ENCODE data around the gene MOSMO. TPM values are rescaled to one million over a fixed set of nuclear protein-coding genes. Genes with fewer than 3 reads are reported as not detected.

The MOSMO gene
- total and polyA plus RNA-seq, 2 donors (not counting 3 experiments of a cell fraction or from before 2014, with no cell fraction given), result 15.9 to 22.0 TPM

DNA sequence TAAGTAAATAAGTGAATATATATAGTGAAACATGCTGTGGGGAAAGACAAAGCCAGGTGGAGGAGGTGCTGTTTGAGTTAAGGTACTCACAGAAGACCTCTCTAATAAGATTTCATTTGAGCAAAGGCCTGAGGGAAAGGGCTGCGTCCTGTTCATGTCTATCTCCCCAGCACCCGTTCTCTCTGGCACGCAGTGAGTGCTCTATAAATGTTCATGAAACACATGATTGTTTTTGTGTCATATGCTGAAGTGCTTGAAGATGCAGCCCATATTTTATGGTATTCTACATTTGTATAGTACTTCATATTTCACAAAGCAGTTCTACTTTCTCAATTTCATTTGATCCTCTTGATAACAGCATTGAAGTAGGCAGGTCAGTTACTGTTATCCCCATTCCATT lies 85.4 kb downstream of the MOSMO start:
- no peaks in the 10 kb centered on the region for H4K20me1 ChIP-seq (replicated peaks; ENCODE audit: control insufficient read depth, extremely low read depth, insufficient read depth, low read length)
- CTCF ChIA-PET, result interaction anchor here (3.7 kb wide), 1 partner anchor 16 kb away, joined by 30 read pairs; no protein-coding TSS in a partner anchor
- H3K9me1 ChIP-seq (replicated peaks; ENCODE audit: control insufficient read depth, extremely low read depth, insufficient read depth, low read length), result no peaks in the 10 kb centered on the region
- BruUV-seq (replicated peaks), result no TSS peak
- POLR2A ChIA-PET, result no interaction called here
- H3K9ac ChIP-seq (replicated peaks; ENCODE audit: extremely low read depth, insufficient read depth, low read length), result no peak overlapping the region
- FAIRE-seq (no peak), DNase-seq (ENCODE audit: low read depth, low spot score) (no peak)
- H3K27ac ChIP-seq (ENCODE audit: insufficient read depth, low read depth, low read length), result no peak overlapping the region
- peaks cover 0 to 2% of the 10 kb centered on the region in 2 experiments for H3K27me3 ChIP-seq (ENCODE audit: control insufficient read depth in 2 of 2, insufficient read depth in 2 of 2, low read length in 2 of 2)
- H3K9me3 ChIP-seq (replicated peaks; ENCODE audit: control insufficient read depth, insufficient read depth, low read length), result no peaks in the 10 kb centered on the region
- dilution Hi-C loops (cut with MboI; ENCODE audit: extremely low pct_ligation_motif_present, low sequenced_read_pairs), result no loop called here
- no peak overlapping the region for H2AFZ ChIP-seq (ENCODE audit: low read depth, low read length)
- no peaks in the 10 kb centered on the region for H3K79me2 ChIP-seq (ENCODE audit: control insufficient read depth, insufficient read depth, low read length)
- intact Hi-C loops (cut with micrococcal nuclease), result no loop called here
- TF ChIP-seq FOS (IDR thresholded peaks at IDR 0.05; ENCODE audit: borderline replicate concordance, insufficient read depth, low read length) (no peak), JUN (IDR thresholded peaks at IDR 0.05; ENCODE audit: borderline replicate concordance, insufficient read depth, insufficient read length, low read depth) (no peak), EZH2 (IDR thresholded peaks at IDR 0.05; ENCODE audit: borderline replicate concordance, low read depth, low read length, severe bottlenecking) (no peak), POLR2AphosphoS5 (IDR thresholded peaks at IDR 0.05; ENCODE audit: insufficient read depth, low read depth, low read length) (no peak), GATA2 (IDR thresholded peaks at IDR 0.05; ENCODE audit: insufficient read depth, insufficient read length, low read depth, low read length) (no peak), MYC (IDR thresholded peaks at IDR 0.05; ENCODE audit: low read depth, low read length) (no peak), POLR2A (IDR thresholded peaks at IDR 0.05; ENCODE audit: low read depth, low read length) (no peak)
- TF ChIP-seq, protein P1, sequence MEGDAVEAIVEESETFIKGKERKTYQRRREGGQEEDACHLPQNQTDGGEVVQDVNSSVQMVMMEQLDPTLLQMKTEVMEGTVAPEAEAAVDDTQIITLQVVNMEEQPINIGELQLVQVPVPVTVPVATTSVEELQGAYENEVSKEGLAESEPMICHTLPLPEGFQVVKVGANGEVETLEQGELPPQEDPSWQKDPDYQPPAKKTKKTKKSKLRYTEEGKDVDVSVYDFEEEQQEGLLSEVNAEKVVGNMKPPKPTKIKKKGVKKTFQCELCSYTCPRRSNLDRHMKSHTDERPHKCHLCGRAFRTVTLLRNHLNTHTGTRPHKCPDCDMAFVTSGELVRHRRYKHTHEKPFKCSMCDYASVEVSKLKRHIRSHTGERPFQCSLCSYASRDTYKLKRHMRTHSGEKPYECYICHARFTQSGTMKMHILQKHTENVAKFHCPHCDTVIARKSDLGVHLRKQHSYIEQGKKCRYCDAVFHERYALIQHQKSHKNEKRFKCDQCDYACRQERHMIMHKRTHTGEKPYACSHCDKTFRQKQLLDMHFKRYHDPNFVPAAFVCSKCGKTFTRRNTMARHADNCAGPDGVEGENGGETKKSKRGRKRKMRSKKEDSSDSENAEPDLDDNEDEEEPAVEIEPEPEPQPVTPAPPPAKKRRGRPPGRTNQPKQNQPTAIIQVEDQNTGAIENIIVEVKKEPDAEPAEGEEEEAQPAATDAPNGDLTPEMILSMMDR (IDR thresholded peaks at IDR 0.05; ENCODE audit: extremely low read depth in 1 of 2, insufficient read depth in 1 of 2, low read depth in 1 of 2, low read length in 2 of 2), result no peak
- TF ChIP-seq, protein P2, sequence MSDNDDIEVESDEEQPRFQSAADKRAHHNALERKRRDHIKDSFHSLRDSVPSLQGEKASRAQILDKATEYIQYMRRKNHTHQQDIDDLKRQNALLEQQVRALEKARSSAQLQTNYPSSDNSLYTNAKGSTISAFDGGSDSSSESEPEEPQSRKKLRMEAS (IDR thresholded peaks at IDR 0.05; ENCODE audit: insufficient read depth, insufficient read length), result no peak
- H3K4me3 ChIP-seq (replicated peaks in 1 of 3; ENCODE audit: insufficient read depth in 1 of 3, low read depth in 1 of 3, low read length in 3 of 3), result no peak overlapping the region
- no peak overlapping the region for H3K4me2 ChIP-seq (ENCODE audit: insufficient read depth, low read length)
- no peaks in the 10 kb centered on the region for H3K36me3 ChIP-seq (ENCODE audit: control insufficient read depth in 2 of 2, extremely low read depth in 1 of 2, insufficient read depth in 2 of 2, low read length in 2 of 2)
- H3K4me1 ChIP-seq (ENCODE audit: control insufficient read depth, extremely low read depth, insufficient read depth, low read length), result no peaks in the 10 kb centered on the region

Data from endothelial cell of umbilical vein (primary cell).